ENCODE data around the gene SORT1. TPM values are rescaled to one million over a fixed set of nuclear protein-coding genes. Genes with fewer than 3 reads are reported as not detected.

SORT1 gene
- total and polyA plus RNA-seq, 2 donors, result 3.6 to 10.3 TPM

DNA sequence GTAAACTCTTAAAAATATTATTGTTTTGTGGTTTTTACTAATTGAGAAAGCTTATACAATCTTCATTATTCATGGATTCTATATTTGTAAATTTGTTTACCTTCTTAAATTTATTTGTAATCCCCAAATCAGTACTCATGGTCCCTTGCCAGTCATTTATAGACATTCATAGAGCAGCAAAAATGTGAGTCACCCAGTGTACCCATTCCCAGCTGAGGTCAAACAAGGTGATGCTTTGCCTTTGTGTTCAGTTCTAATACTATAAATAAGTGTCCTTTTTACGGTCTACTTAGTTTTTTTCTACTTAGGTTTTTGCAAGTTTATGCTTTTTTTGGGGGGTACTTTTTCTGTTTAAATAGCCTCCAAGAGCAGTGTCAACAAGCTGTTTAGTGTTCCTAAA lies 36.1 kb downstream of the SORT1 start:
- H3K36me3 ChIP-seq (ENCODE audit: control insufficient read depth in 2 of 2, insufficient read depth in 2 of 2, low read length in 1 of 2), result no peaks in the 10 kb centered on the region
- no peaks in the 10 kb centered on the region for H3K9me3 ChIP-seq (ENCODE audit: control insufficient read depth in 2 of 2, insufficient read depth in 1 of 2, low read length in 1 of 2)
- H3K4me1 ChIP-seq (ENCODE audit: control insufficient read depth in 2 of 2, insufficient read depth in 2 of 2, low read length in 2 of 2), result no peaks in the 10 kb centered on the region
- no peak for DNase-seq (ENCODE audit: low read depth in 6 of 9, low spot score in 9 of 9)
- no peaks in the 10 kb centered on the region for H3K27me3 ChIP-seq (ENCODE audit: control insufficient read depth in 2 of 2, insufficient read depth in 1 of 2, low read length in 1 of 2)
- 94% methylated on average over 1 of the region's 1 CpG for WGBS
- no peak overlapping the region for H3K4me3 ChIP-seq (ENCODE audit: low read length in 2 of 2)
- no peak overlapping the region for H3K27ac ChIP-seq (ENCODE audit: low read depth in 1 of 2, low read length in 1 of 2)

DNA sequence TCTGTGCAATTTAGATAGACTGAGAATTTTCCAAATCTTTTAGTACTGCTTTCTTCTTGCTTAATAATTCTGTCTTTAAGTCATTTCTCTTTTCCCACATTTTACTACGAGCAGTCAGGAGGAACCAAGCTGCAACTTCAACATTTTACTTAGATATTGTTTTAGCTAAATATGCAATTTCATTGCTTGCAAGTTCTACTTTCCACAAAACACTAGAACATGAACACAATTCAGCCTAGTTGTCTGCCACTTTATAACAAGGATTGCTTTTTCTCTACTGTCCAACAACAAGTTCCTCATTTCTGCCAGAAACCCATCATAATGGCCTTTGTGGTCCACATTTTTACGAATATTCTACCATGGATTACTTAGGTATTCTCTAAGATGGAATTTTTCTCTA lies 36.6 kb downstream of the SORT1 start:
- no peaks in the 10 kb centered on the region for H3K27me3 ChIP-seq (ENCODE audit: control insufficient read depth in 2 of 2, insufficient read depth in 1 of 2, low read length in 1 of 2)
- no peaks in the 10 kb centered on the region for H3K9me3 ChIP-seq (ENCODE audit: control insufficient read depth in 2 of 2, insufficient read depth in 1 of 2, low read length in 1 of 2)
- DNase-seq (ENCODE audit: low read depth in 6 of 9, low spot score in 9 of 9), result no peak
- no peak overlapping the region for H3K27ac ChIP-seq (ENCODE audit: low read depth in 1 of 2, low read length in 1 of 2)
- no peaks in the 10 kb centered on the region for H3K36me3 ChIP-seq (ENCODE audit: control insufficient read depth in 2 of 2, insufficient read depth in 2 of 2, low read length in 1 of 2)
- 88% methylated on average over 2 of the region's 2 CpGs for WGBS
- H3K4me1 ChIP-seq (ENCODE audit: control insufficient read depth in 2 of 2, insufficient read depth in 2 of 2, low read length in 2 of 2), result no peaks in the 10 kb centered on the region
- H3K4me3 ChIP-seq (ENCODE audit: low read length in 2 of 2), result no peak overlapping the region

DNA sequence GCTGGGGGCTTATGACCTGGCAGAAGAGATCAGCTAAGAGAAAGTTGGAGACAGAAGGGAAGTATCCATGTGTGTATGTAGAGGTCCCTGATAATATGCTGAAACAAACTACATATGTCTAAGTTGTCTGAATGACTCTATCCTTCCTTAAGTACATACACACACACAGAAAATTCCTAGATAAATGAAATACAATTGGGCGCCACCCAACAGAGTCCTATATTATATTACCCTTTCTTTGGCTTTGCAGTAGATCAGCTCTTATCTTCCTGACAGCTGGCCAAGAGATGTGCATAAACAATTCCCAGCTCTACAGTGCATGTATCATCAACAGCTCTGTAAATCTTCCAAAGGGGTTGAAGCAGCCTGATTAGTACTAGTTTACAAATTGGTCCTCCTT lies 40.1 kb downstream of the SORT1 start:
- WGBS, result 98% methylated on average over 1 of the region's 1 CpG
- Histone ChIP-seq H3K4me3 (ENCODE audit: low read length in 2 of 2) (no peak overlapping the region), H3K9me3 (ENCODE audit: control insufficient read depth in 2 of 2, insufficient read depth in 1 of 2, low read length in 1 of 2) (no peaks in the 10 kb centered on the region), H3K27ac (ENCODE audit: low read depth in 1 of 2, low read length in 1 of 2) (no peak overlapping the region), H3K4me1 (ENCODE audit: control insufficient read depth in 2 of 2, insufficient read depth in 2 of 2, low read length in 2 of 2) (no peaks in the 10 kb centered on the region), H3K36me3 (ENCODE audit: control insufficient read depth in 2 of 2, insufficient read depth in 2 of 2, low read length in 1 of 2) (no peaks in the 10 kb centered on the region), H3K27me3 (ENCODE audit: control insufficient read depth in 2 of 2, insufficient read depth in 1 of 2, low read length in 1 of 2) (no peaks in the 10 kb centered on the region)
- no peak for DNase-seq (ENCODE audit: low read depth in 6 of 9, low spot score in 9 of 9)

DNA sequence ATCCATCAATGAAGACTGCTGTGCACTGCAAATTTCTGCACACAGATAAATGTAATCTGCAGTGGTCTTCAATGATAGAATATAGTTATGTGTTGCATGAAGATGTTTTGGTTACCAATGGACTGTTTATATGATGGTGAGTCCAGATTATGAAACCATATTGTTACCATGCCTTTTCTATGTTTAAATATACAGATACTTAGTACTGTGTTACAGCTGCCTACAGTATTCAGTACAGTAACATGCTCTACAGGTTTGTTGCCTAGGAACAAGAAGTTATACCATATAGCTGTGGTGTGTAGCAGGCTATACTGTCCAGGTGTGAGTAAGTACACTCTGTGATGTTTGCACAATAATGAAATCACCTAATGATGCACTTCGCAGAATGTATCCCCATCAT lies 40.8 kb downstream of the SORT1 start:
- Histone ChIP-seq H3K4me3 (ENCODE audit: low read length in 2 of 2) (no peak overlapping the region), H3K27ac (ENCODE audit: low read depth in 1 of 2, low read length in 1 of 2) (no peak overlapping the region), H3K36me3 (ENCODE audit: control insufficient read depth in 2 of 2, insufficient read depth in 2 of 2, low read length in 1 of 2) (no peaks in the 10 kb centered on the region), H3K27me3 (ENCODE audit: control insufficient read depth in 2 of 2, insufficient read depth in 1 of 2, low read length in 1 of 2) (no peaks in the 10 kb centered on the region), H3K4me1 (ENCODE audit: control insufficient read depth in 2 of 2, insufficient read depth in 2 of 2, low read length in 2 of 2) (no peaks in the 10 kb centered on the region), H3K9me3 (ENCODE audit: control insufficient read depth in 2 of 2, insufficient read depth in 1 of 2, low read length in 1 of 2) (no peaks in the 10 kb centered on the region)
- 100% methylated on average over 1 of the region's 1 CpG for WGBS
- DNase-seq (ENCODE audit: low read depth in 6 of 9, low spot score in 9 of 9), result no peak

DNA sequence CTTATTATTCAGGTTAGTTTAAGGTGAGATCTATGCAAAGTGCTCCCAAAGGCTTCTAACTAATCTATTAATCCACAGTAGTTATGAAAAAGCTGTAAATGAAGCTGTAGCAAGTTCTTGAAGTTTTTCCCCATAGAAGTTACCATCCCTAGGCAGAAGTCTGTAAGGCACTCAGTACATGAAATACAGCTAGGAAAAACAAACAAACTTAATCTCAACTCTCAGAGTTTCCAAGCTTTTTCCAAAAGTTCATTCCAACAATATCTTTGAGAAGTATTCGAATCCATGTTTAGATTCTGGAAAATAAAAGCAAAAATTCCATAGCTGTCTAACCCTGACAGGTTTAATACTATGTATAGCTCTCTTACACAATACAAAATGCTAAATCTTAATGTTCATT lies 41.2 kb downstream of the SORT1 start:
- Histone ChIP-seq H3K27ac (ENCODE audit: low read depth in 1 of 2, low read length in 1 of 2) (no peak overlapping the region), H3K36me3 (ENCODE audit: control insufficient read depth in 2 of 2, insufficient read depth in 2 of 2, low read length in 1 of 2) (peaks cover 1 to 3% of the 10 kb centered on the region in 2 donors), H3K4me3 (ENCODE audit: low read length in 2 of 2) (no peak overlapping the region), H3K9me3 (ENCODE audit: control insufficient read depth in 2 of 2, insufficient read depth in 1 of 2, low read length in 1 of 2) (no peaks in the 10 kb centered on the region), H3K4me1 (ENCODE audit: control insufficient read depth in 2 of 2, insufficient read depth in 2 of 2, low read length in 2 of 2) (no peaks in the 10 kb centered on the region), H3K27me3 (ENCODE audit: control insufficient read depth in 2 of 2, insufficient read depth in 1 of 2, low read length in 1 of 2) (no peaks in the 10 kb centered on the region)
- 95% methylated on average over 1 of the region's 1 CpG for WGBS
- no peak for DNase-seq (ENCODE audit: low read depth in 6 of 9, low spot score in 9 of 9)

- DNase-seq (ENCODE audit: low read depth in 6 of 9, low spot score in 9 of 9), result no peak
- WGBS, result 97% methylated on average over 3 of the region's 3 CpGs
- H3K4me1 ChIP-seq (ENCODE audit: control insufficient read depth in 2 of 2, insufficient read depth in 2 of 2, low read length in 2 of 2), result no peaks in the 10 kb centered on the region
- no peak overlapping the region for H3K27ac ChIP-seq (ENCODE audit: low read depth in 1 of 2, low read length in 1 of 2)
- no peaks in the 10 kb centered on the region for H3K9me3 ChIP-seq (ENCODE audit: control insufficient read depth in 2 of 2, insufficient read depth in 1 of 2, low read length in 1 of 2)
- H3K27me3 ChIP-seq (ENCODE audit: control insufficient read depth in 2 of 2, insufficient read depth in 1 of 2, low read length in 1 of 2), result no peaks in the 10 kb centered on the region
- H3K36me3 ChIP-seq (ENCODE audit: control insufficient read depth in 2 of 2, insufficient read depth in 2 of 2, low read length in 1 of 2), result peaks cover 4 to 6% of the 10 kb centered on the region in 2 donors
- no peak overlapping the region for H3K4me3 ChIP-seq (ENCODE audit: low read length in 2 of 2)
These were observed 42.8 kb downstream of the SORT1 start for GRCh38 chr1:109354929-109355328.

GRCh38 chr1:109351457-109351856 lies 46.3 kb downstream of the SORT1 start:
- H3K4me3 ChIP-seq (ENCODE audit: low read length in 2 of 2), result no peak overlapping the region
- no peaks in the 10 kb centered on the region for H3K27me3 ChIP-seq (ENCODE audit: control insufficient read depth in 2 of 2, insufficient read depth in 1 of 2, low read length in 1 of 2)
- no peaks in the 10 kb centered on the region for H3K9me3 ChIP-seq (ENCODE audit: control insufficient read depth in 2 of 2, insufficient read depth in 1 of 2, low read length in 1 of 2)
- peaks cover 4 to 6% of the 10 kb centered on the region in 2 donors for H3K36me3 ChIP-seq (ENCODE audit: control insufficient read depth in 2 of 2, insufficient read depth in 2 of 2, low read length in 1 of 2)
- no peak overlapping the region for H3K27ac ChIP-seq (ENCODE audit: low read depth in 1 of 2, low read length in 1 of 2)
- H3K4me1 ChIP-seq (ENCODE audit: control insufficient read depth in 2 of 2, insufficient read depth in 2 of 2, low read length in 2 of 2), result no peaks in the 10 kb centered on the region
- DNase-seq (ENCODE audit: low read depth in 6 of 9, low spot score in 9 of 9), result no peak
- 97% methylated on average over 5 of the region's 5 CpGs for WGBS

GRCh38 chr1:109350655-109351054 lies 47.1 kb downstream of the SORT1 start:
- no peaks in the 10 kb centered on the region for H3K27me3 ChIP-seq (ENCODE audit: control insufficient read depth in 2 of 2, insufficient read depth in 1 of 2, low read length in 1 of 2)
- H3K4me3 ChIP-seq (ENCODE audit: low read length in 2 of 2), result no peak overlapping the region
- no peak for DNase-seq (ENCODE audit: low read depth in 6 of 9, low spot score in 9 of 9)
- no peaks in the 10 kb centered on the region for H3K4me1 ChIP-seq (ENCODE audit: control insufficient read depth in 2 of 2, insufficient read depth in 2 of 2, low read length in 2 of 2)
- H3K27ac ChIP-seq (ENCODE audit: low read depth in 1 of 2, low read length in 1 of 2), result no peak overlapping the region
- WGBS, result 100% methylated on average over 1 of the region's 1 CpG
- H3K9me3 ChIP-seq (ENCODE audit: control insufficient read depth in 2 of 2, insufficient read depth in 1 of 2, low read length in 1 of 2), result no peaks in the 10 kb centered on the region
- H3K36me3 ChIP-seq (ENCODE audit: control insufficient read depth in 2 of 2, insufficient read depth in 2 of 2, low read length in 1 of 2), result peaks cover 4 to 6% of the 10 kb centered on the region in 2 donors

GRCh38 chr1:109350182-109350581 lies 47.5 kb downstream of the SORT1 start:
- no peak for DNase-seq (ENCODE audit: low read depth in 6 of 9, low spot score in 9 of 9)
- Histone ChIP-seq H3K27ac (ENCODE audit: low read depth in 1 of 2, low read length in 1 of 2) (no peak overlapping the region), H3K27me3 (ENCODE audit: control insufficient read depth in 2 of 2, insufficient read depth in 1 of 2, low read length in 1 of 2) (no peaks in the 10 kb centered on the region), H3K36me3 (ENCODE audit: control insufficient read depth in 2 of 2, insufficient read depth in 2 of 2, low read length in 1 of 2) (peaks cover 6% of the 10 kb centered on the region in 2 donors), H3K4me3 (ENCODE audit: low read length in 2 of 2) (no peak overlapping the region), H3K9me3 (ENCODE audit: control insufficient read depth in 2 of 2, insufficient read depth in 1 of 2, low read length in 1 of 2) (no peaks in the 10 kb centered on the region), H3K4me1 (ENCODE audit: control insufficient read depth in 2 of 2, insufficient read depth in 2 of 2, low read length in 2 of 2) (no peaks in the 10 kb centered on the region)
- WGBS, result 95% methylated on average over 4 of the region's 4 CpGs

GRCh38 chr1:109347511-109347910 lies 50.2 kb downstream of the SORT1 start:
- DNase-seq (ENCODE audit: low read depth in 6 of 9, low spot score in 9 of 9), result no peak
- H3K36me3 ChIP-seq (ENCODE audit: control insufficient read depth in 2 of 2, insufficient read depth in 2 of 2, low read length in 1 of 2), result peaks cover 6 to 7% of the 10 kb centered on the region in 2 donors
- H3K4me3 ChIP-seq (ENCODE audit: low read length in 2 of 2), result no peak overlapping the region
- H3K9me3 ChIP-seq (ENCODE audit: control insufficient read depth in 2 of 2, insufficient read depth in 1 of 2, low read length in 1 of 2), result no peaks in the 10 kb centered on the region
- no peaks in the 10 kb centered on the region for H3K4me1 ChIP-seq (ENCODE audit: control insufficient read depth in 2 of 2, insufficient read depth in 2 of 2, low read length in 2 of 2)
- 96% methylated on average over 6 of the region's 6 CpGs for WGBS
- no peak overlapping the region for H3K27ac ChIP-seq (ENCODE audit: low read depth in 1 of 2, low read length in 1 of 2)
- no peaks in the 10 kb centered on the region for H3K27me3 ChIP-seq (ENCODE audit: control insufficient read depth in 2 of 2, insufficient read depth in 1 of 2, low read length in 1 of 2)
